H9 (cell line): ENCODE measurements around the gene EPO. TPM values are rescaled to one million over a fixed set of nuclear protein-coding genes. Genes with fewer than 3 reads are reported as not detected.

Experiments
- DNase-seq: peaks from one replicate; pipeline ENCODE4 v3.0.0-alpha.2; 2017
- H2AFZ ChIP-seq: one replicate; pipeline ENCODE4 v1.6.1; 2013; ENCODE audit warnings: mild to moderate bottlenecking, low read length, control low read depth, moderate library complexity
- H2AK5ac ChIP-seq: 2 replicates; pipeline ENCODE4 v1.6.1; 2013; ENCODE audit warnings: low read length, control low read depth, mixed read lengths; ENCODE audit not compliant: insufficient read length
- H2BK120ac ChIP-seq: one replicate; pipeline ENCODE4 v1.6.1; 2013; ENCODE audit warnings: low read depth, mild to moderate bottlenecking, low read length, control low read depth, inconsistent platforms; ENCODE audit not compliant: poor library complexity, severe bottlenecking
- H2BK12ac ChIP-seq: 2 replicates; pipeline ENCODE4 v1.6.1; 2013; ENCODE audit warnings: low read length, control low read depth, mixed read lengths, low read depth; ENCODE audit not compliant: insufficient read length
- H2BK15ac ChIP-seq: 2 replicates; pipeline ENCODE4 v1.6.1; 2013; ENCODE audit warnings: low read depth, low read length, control low read depth
- H2BK20ac ChIP-seq: one replicate; pipeline ENCODE4 v1.6.1; 2013; ENCODE audit warnings: low read depth, mild to moderate bottlenecking, low read length, control low read depth, inconsistent platforms; ENCODE audit not compliant: poor library complexity, severe bottlenecking
- H2BK5ac ChIP-seq: 2 replicates; pipeline ENCODE4 v1.6.1; 2013; ENCODE audit warnings: low read length, control low read depth, mixed read lengths; ENCODE audit not compliant: insufficient read length
- H3K14ac ChIP-seq: 2 replicates; pipeline ENCODE4 v1.6.1; 2013; ENCODE audit warnings: low read length, control low read depth; ENCODE audit not compliant: insufficient read depth
- H3K18ac ChIP-seq: 2 replicates; pipeline ENCODE4 v1.6.1; 2013; ENCODE audit warnings: low read depth, mild to moderate bottlenecking, mixed read lengths, low read length, control low read depth; ENCODE audit not compliant: insufficient read length
- H3K23ac ChIP-seq: 2 replicates; pipeline ENCODE4 v1.6.1; 2013; ENCODE audit warnings: low read length, control low read depth, mixed read lengths, low read depth; ENCODE audit not compliant: insufficient read length
- H3K23me2 ChIP-seq: 2 replicates; pipeline ENCODE4 v1.6.1; 2013; ENCODE audit warnings: low read depth, mild to moderate bottlenecking, mixed read lengths, low read length, control low read depth; ENCODE audit not compliant: insufficient read length, poor library complexity, severe bottlenecking
- H3K27ac ChIP-seq: 2 replicates; pipeline ENCODE4 v1.5.1; 2013; ENCODE audit warnings: low read length, control low read depth, mixed read lengths, low read depth; ENCODE audit not compliant: insufficient read length
- H3K27me3 ChIP-seq: 2 replicates; pipeline ENCODE4 v1.6.1; 2013; ENCODE audit warnings: low read length, control low read depth, inconsistent platforms; ENCODE audit not compliant: insufficient read depth
- H3K4ac ChIP-seq: 2 replicates; pipeline ENCODE4 v1.6.1; 2013; ENCODE audit warnings: low read depth, mild to moderate bottlenecking, control low read depth, inconsistent platforms, low read length, moderate library complexity
- H3K4me1 ChIP-seq: 2 replicates; pipeline ENCODE4 v1.6.1; 2013; ENCODE audit warnings: low read length, control low read depth, inconsistent platforms; ENCODE audit not compliant: insufficient read depth
- H3K4me2 ChIP-seq: 2 replicates; pipeline ENCODE4 v1.6.1; 2013; ENCODE audit warnings: low read length, control low read depth, mixed read lengths; ENCODE audit not compliant: insufficient read length, insufficient read depth
- H3K56ac ChIP-seq: 2 replicates; pipeline ENCODE4 v1.6.1; 2013; ENCODE audit warnings: low read depth, mild to moderate bottlenecking, mixed read lengths, low read length, control low read depth; ENCODE audit not compliant: insufficient read length
- H3K79me1 ChIP-seq: 2 replicates; pipeline ENCODE4 v1.6.1; 2013; ENCODE audit warnings: low read depth, mild to moderate bottlenecking, moderate library complexity, low read length, control low read depth, inconsistent platforms; ENCODE audit not compliant: insufficient read depth, poor library complexity, severe bottlenecking
- H3K79me2 ChIP-seq: 2 replicates; pipeline ENCODE4 v1.6.1; 2013; ENCODE audit warnings: low read length, control low read depth, inconsistent platforms; ENCODE audit not compliant: insufficient read depth
- H3K9ac ChIP-seq: 2 replicates; pipeline ENCODE4 v1.6.1; 2013; ENCODE audit warnings: low read length, control low read depth, mixed read lengths; ENCODE audit not compliant: insufficient read length; ENCODE audit errors: extremely low read depth
- H3K9me3 ChIP-seq: one replicate; pipeline ENCODE4 v1.6.1; 2013; ENCODE audit warnings: low read depth, low read length, inconsistent platforms; ENCODE audit not compliant: control insufficient read depth
- H3T11ph ChIP-seq: one replicate; pipeline ENCODE4 v1.6.1; 2013; ENCODE audit warnings: mild to moderate bottlenecking, low read length, control low read depth, inconsistent platforms
- H4K20me1 ChIP-seq: one replicate; pipeline ENCODE4 v1.6.1; 2013; ENCODE audit not compliant: control insufficient read depth, insufficient read length, insufficient read depth
- H4K5ac ChIP-seq: 2 replicates; pipeline ENCODE4 v1.6.1; 2013; ENCODE audit warnings: low read depth, mild to moderate bottlenecking, mixed read lengths, low read length, control low read depth; ENCODE audit not compliant: insufficient read length
- H4K8ac ChIP-seq: replicated peaks from 2 replicates; pipeline ENCODE4 v1.6.1; 2013; ENCODE audit warnings: low read length, control low read depth, mixed read lengths, low read depth; ENCODE audit not compliant: insufficient read length
- H4K91ac ChIP-seq: 2 replicates; pipeline ENCODE4 v1.6.1; 2013; ENCODE audit warnings: low read depth, mild to moderate bottlenecking, moderate library complexity, mixed read lengths, low read length, control low read depth; ENCODE audit not compliant: insufficient read length
- H3K27ac Mint-ChIP-seq, 3 experiments: 2 replicates in 2 of 3; 3 replicates in 1 of 3; pipeline ENCODE4 v1.8.0; 2020 to 2021; ENCODE audit warnings: mixed read lengths in 3 of 3, mild to moderate bottlenecking in 1 of 3, moderate library complexity in 1 of 3
- H3K27me3 Mint-ChIP-seq: 2 replicates; pipeline ENCODE4 v1.8.0; 2021; ENCODE audit warnings: low read depth, mild to moderate bottlenecking, moderate library complexity, mixed read lengths
- H3K36me3 Mint-ChIP-seq, 3 experiments: 2 replicates in 2 of 3; 3 replicates in 1 of 3; pipeline ENCODE4 v1.8.0; 2020 to 2021; ENCODE audit warnings: low read depth in 3 of 3, mixed read lengths in 3 of 3; ENCODE audit not compliant: insufficient read depth in 1 of 3
- H3K4me1 Mint-ChIP-seq, 2 experiments: 2 replicates each; pipeline ENCODE4 v1.8.0; 2020; ENCODE audit warnings: mixed read lengths in 2 of 2
- H3K4me3 Mint-ChIP-seq, 2 experiments: 2 replicates in 1 of 2; 3 replicates in 1 of 2; pipeline ENCODE4 v1.8.0; 2020 to 2021; ENCODE audit warnings: mild to moderate bottlenecking in 2 of 2, mixed read lengths in 2 of 2, moderate library complexity in 1 of 2
- H3K9me3 Mint-ChIP-seq, 2 experiments: 2 replicates in 1 of 2; 3 replicates in 1 of 2; pipeline ENCODE4 v1.8.0; 2020; ENCODE audit warnings: mild to moderate bottlenecking in 2 of 2, mixed read lengths in 2 of 2, moderate library complexity in 1 of 2
- CTCF ChIP-seq: fragments of 200-600 bp; sonication (generic); conservative IDR thresholded peaks from 3 replicates; pipeline ENCODE4 v1.8.0; 2021; ENCODE audit warnings: antibody characterized with exemption, mild to moderate bottlenecking
- WGBS: extraction: QIAGEN DNeasy Blood & Tissue Kit; methylation state at CpG from one replicate; pipeline ENCODE4 v1.1.7; 2013; ENCODE audit warnings: missing lambda C conversion rate, low lambda C conversion rate, mixed read lengths; ENCODE audit not compliant: insufficient read length; ENCODE audit errors: extremely low coverage; 5-methylcytosine and 5-hydroxymethylcytosine counted together
- total RNA-seq: library from RNA; stranded (reverse); gene quantifications from 2 replicates; pipeline ENCODE4 v1.2.1, GENCODE V29; 2021

The EPO gene
- total RNA-seq, 1 experiment from 2014 or later = 0.44 TPM

GRCh38 chr7:100710452-100710851 lies 9.8 kb upstream of the EPO start:
- Histone ChIP-seq H3K23me2 (peaks cover 13% of the 10 kb centered on the region), H4K5ac (no peak overlapping the region), H3K23ac (no peak overlapping the region), H2BK120ac (no peak overlapping the region), H2BK20ac (no peak overlapping the region), H2AK5ac (no peak overlapping the region), H3K4me1 (no peaks in the 10 kb centered on the region), H2BK5ac (no peak overlapping the region), H4K20me1 (no peaks in the 10 kb centered on the region), H3K27ac (no peak overlapping the region), H4K8ac (no peak overlapping the region), H3K14ac (no peak overlapping the region), H3T11ph (no peak overlapping the region), H3K4me2 (no peak overlapping the region), H3K79me2 (peaks cover 8% of the 10 kb centered on the region; the same call in 1 of the 2 replicates), H3K9me3 (no peaks in the 10 kb centered on the region), H2AFZ (no peak overlapping the region), H2BK15ac (no peak overlapping the region), H2BK12ac (no peak overlapping the region), H3K79me1 (peaks cover 5% of the 10 kb centered on the region), H4K91ac (no peak overlapping the region), H3K4ac (no peak overlapping the region), H3K18ac (no peak overlapping the region), H3K9ac (no peak overlapping the region), H3K56ac (no peak overlapping the region), H3K27me3 (no peaks in the 10 kb centered on the region)
- no peak for TF ChIP-seq CTCF
- H3K36me3 Mint-ChIP-seq = peaks cover 4 to 20% (median 17%) of the 10 kb centered on the region in 3 experiments; a peak in 6 of 7 replicates
- DNase-seq = no peak
- H3K27ac Mint-ChIP-seq = no peak overlapping the region
- no CpG with 5 or more reads among the region's 4 CpGs for WGBS
- H3K9me3 Mint-ChIP-seq = peaks cover 0 to 2% of the 10 kb centered on the region in 2 experiments; a peak in 1 of 5 replicates
- H3K27me3 Mint-ChIP-seq = peaks cover 1% of the 10 kb centered on the region
- H3K4me1 Mint-ChIP-seq = peaks cover 9 to 10% of the 10 kb centered on the region in 2 experiments
- H3K4me3 Mint-ChIP-seq = no peak overlapping the region
